Measurements from ENCODE around the gene ALDH2.
"Not testable (repeated sequence)": the region's sequence is repeated elsewhere in the genome, so short reads cannot be mapped to it uniquely, and the experiment has no call there.

The ALDH2 gene

DNA sequence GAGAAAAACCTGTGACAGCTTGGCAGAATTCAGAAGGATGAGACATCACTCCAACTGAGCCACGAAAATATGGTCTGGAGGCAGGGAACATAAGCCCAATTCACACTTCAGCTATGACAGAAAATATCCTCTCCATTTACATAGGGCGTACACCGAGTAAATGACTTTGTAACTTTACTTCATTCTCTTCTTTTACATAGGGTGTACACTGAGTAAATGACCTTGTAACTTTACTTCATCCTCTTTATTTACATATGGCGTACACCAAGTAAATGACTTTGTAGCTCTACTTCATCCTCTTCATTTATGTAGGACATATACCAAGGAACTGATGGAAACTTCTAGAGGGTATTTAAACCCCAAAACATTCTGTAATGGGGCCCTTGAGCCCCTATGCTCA lies 61.2 kb downstream of the ALDH2 start:
- no peak for DNase-seq (ENCODE audit: low read depth)

DNA sequence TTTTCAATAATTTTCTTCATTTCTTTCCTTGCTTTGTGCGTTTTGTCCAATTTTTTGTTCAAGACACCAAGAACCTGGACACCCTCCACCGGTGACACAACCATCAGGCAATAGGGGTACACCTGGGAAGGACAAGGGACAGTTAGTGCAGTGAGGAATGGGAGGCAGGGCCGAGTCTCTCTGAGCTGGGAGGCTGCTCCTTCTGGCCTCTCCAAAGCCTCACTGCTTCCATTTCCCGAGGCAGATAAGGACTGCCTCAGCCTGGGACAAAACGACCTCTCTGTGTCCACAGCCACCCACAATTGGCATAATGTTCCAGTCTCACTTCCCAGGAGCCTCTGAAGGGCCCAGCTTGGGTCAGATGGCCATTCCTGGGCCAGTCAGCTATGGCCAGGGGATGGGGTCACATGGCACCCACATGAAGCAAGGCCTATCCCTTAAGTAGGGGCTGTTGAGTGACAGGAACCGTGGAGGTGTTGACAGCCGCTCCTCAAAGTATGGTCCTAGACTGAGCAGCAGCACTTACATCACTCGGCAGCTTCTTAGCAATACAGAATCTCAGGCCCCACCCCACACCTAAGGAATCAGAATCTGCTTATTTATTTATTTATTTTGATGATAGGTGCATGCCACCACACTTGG lies 61.7 kb downstream of the ALDH2 start:
- no peak for DNase-seq (ENCODE audit: low read depth)

DNA sequence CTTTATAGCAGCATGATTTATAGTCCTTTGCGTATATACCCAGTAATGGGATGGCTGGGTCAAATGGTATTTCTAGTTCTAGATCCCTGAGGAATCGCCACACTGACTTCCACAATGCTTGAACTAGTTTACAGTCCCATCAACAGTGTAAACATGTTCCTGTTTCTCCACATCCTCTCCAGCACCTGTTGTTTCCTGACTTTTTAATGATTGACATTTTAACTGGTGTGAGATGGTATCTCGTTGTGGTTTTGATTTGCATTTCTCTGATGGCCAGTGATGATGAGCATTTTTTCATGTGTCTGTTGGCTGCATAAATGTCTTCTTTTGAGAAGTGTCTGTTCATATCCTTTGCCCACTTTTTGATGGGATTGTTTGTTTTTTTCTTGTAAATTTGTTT lies 62.9 kb downstream of the ALDH2 start:
- DNase-seq (ENCODE audit: low read depth) = not testable (repeated sequence)

DNA sequence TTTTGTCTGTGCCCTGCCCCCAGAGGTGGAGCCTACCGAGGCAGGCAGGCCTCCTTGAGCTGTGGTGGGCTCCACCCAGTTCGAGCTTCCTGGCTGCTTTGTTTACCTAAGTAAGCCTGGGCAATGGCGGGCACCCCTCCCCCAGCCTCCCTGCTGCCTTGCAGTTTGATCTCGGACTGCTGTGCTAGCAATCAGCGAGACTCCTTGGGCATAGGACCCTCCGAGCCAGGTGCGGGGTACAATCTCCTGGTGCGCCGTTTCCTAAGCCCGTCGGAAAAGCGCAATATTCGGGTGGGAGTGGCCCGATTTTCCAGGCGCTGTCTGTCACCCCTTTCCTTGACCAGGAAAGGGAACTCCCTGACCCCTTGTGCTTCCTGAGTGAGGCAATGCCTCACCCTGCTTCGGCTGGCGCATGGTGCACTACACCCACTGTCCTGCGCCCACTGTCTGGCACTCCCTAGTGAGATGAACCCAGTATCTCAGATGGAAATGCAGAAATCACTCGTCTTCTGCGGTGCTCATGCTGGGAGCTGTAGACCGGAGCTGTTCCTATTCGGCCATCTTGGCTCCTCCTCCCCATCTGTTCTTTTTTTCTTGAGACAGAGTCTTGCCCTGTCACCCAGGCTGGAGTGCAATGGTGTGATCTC lies 68.1 kb downstream of the ALDH2 start:
- DNase-seq (ENCODE audit: low read depth) = not testable (repeated sequence)

DNA sequence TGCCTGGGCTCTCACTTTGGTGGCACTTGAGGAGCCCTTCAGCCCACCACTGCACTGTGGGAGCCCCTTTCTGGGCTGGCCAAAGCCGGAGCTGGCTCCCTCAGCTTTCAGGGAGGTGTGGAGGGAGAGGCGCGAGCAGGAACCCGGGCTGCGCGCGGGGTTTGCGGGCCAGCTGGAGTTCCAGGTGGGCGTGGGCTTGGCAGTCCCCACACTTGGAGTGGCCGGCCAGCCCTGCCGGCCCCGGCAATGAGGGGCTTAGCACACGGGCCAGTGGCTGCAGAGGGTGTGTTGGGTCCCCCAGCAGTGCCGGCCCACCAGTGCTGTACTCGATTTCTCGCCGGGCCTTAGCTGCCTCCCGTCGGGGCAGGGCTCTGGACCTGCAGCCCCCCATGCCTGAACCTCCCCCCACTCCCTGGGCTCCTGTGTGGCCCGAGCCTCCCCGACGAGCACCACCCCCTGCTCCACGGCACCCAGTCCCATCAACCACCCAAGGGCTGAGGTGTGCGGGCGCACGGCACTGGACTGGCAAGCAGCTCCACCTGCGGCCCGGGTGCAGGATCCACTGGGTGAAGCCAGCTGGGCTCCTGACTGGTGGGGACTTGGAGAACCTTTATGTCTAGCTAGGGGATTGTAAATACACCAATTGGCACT lies 68.9 kb downstream of the ALDH2 start:
- DNase-seq (ENCODE audit: low read depth) = not testable (repeated sequence)

DNA sequence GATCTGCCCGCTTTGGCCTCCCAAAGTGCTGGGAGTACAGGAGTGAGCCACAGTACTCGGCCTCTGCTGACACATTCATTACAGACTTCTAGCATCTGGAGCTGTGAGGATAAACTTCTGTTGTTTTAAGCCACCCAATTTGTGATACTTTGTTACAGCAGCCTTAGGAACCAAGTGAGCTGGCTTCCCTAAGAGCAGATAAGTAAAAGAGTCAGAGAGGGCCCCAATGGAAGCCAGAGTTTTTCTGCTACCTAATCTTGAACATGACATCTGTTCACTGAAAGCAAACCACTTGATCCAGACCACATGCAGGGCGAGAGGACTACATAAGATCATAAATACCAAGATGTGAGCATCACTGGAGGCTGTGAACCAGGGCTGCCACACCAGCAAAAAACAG lies 71.6 kb downstream of the ALDH2 start:
- no peak for DNase-seq (ENCODE audit: low read depth)

DNA sequence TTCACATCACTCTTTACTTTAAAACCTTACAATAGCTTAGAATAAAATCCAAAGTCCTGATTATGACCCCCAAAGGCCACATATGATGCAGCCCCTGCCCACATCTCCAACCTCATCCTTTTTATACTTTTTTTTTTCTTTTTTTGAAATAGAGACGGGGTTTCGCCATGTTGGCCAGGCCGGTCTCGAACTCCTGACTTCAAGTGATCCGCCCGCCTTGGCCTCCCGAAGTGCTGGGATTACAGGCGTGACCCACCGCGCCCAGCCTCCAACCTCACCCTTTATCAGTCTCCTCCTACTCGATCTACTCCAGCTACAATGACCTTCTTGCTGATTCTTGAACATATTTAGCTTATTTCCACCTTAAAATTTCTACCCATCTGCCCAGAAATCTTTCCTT lies 74.1 kb downstream of the ALDH2 start:
- no peak for DNase-seq (ENCODE audit: low read depth)

DNA sequence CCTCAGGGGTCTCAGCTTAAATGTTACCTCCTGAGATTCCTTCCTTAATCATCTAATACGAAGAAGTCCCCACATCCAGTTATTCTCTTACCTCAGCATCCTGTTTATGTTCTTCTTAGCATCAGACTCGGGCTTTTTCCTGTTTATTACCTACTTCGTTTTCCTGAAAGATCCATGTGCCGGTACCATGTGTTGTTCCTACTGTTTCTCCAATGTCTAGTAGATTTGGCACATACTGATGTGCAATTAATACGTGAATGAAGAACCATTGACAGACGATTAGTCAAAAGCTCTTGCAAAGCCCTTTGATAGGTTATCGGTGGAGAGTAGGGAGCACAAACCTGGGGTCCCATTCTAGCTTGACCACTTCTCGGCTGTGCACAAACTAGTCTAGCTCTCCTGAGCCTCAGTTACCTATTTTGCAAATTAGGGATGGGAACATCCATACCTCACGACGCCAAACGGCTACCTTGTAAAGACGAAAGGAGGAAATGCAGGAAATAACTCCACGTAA lies 74.6 kb downstream of the ALDH2 start:
- no peak for DNase-seq (ENCODE audit: low read depth)

DNA sequence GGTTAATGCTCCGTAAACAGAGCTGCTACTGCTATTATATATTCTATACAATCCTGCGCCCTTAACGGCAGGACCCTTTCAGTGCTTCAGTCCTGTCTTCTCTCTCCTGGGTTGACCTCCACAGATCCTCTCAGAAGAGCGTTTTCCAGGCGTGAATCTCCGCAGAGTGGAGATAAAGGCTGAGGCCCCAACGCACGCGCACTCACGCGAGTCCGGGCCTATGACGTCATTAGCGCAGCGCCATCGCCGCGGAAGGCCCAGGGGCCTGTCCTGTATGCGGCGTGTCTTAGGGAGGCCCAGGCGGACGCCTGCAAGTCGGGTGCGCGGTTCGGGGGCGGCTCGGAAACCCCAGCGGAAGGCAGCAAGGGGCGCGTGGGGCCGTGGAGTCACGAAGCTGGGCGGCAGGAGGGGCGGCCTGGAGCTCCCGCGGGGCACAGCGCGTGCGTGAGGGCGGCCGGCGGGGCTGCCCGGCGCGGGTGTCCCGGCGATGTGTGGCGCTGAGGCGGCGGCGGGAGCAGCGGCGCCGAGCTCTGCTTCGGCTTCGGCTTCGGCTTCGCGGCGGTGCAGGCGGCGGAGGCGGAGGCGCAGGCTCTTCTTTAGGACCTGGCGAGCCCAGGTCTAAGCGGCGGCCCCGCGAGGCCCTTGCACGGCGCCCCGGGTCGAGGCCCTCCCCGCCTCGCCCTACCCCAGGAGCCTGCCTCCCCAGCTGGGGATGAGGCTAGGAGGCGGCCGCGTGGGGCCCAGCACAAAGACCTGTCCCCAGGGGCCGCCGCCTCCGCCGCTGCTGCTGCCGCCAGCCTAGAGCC lies 75.2 kb downstream of the ALDH2 start, which contains the start of gene MAPKAPK5:
MAPKAPK5 (plus strand) TSS at position 479 of the 806 bp plus-strand sequence. CDS start 506 bp downstream, outside the sequence.
- peak; percentile 94 for DNase-seq (ENCODE audit: low read depth)

DNA sequence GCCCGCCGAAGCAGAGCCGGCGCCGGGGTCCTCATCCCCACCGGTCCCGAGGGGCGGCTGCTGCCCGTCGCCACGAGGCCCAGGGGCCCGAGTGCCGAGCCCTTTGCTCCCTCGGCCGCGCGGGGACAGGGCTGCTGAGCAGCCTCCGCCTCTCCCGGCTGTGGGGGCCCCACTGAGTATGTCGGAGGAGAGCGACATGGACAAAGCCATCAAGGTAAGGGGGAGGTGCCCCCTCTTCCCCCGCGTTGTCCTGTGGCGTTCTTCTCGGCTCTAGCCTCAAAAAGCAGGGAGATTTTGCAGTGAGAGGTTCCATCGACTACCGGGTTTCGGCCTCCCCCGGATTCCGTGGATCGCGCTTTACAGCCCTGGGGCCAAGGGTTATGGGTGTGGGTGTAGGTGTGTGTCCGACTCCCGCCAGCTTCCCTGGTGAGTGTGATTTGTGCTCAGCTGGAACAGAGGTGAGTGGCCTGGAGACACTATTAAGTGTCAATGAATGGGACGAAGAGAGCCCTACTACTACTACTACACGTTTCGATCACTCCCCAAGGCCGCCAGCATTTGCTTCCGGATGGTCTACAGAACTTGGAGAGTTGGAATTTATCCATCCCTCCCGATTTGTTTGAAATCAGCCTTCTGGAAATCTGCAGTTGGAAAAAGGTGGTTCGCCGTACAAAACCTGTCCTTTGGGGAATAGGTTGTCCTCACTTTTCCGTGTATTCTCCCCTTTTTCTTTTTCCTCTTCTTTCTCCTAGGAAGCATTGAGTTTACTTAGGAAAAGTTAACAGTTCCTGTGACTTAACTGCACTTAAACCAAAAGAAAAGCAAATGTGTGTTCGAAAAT lies 76.0 kb downstream of the ALDH2 start:
- DNase-seq (ENCODE audit: low read depth) = no peak

DNA sequence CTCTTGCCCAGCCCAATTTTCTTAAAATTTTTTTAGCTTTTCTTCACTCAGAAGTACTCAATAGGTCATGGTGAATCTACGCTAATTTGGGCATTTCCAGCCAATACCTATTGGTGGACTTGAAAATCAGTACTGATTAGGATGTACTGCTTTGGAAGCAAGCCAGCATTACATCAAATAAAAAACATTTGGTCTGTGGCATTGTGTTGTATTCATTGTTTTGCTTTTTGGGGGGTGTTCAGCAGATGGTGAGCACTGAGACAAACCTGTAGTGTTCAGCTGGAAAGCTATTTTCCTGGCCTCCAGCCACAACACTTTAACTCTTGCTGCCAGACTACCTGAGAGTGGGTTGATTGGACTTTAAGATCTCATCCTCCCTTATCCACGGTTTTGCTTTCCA lies 79.3 kb downstream of the ALDH2 start:
- DNase-seq (ENCODE audit: low read depth) = no peak

DNA sequence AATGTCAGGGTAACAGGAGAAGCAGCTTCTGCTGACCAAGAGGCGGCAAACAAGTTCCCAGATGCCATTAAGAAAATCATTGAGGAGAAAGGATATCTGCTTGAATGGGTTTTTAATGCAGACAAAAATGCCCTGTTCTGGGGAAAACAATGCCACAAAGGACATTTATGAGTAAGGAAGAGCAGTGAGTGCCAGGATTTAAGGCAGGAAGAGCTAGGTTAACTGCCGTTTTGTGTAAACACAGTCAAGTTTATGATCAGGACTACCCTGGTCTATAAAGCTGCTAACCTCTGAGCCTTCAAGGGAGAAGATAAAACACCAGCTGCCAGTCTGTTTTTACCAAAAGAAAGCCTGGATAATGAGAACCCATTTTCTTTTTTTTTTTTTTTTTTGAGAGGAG lies 83.8 kb downstream of the ALDH2 start:
- no peak for DNase-seq (ENCODE audit: low read depth)

DNA sequence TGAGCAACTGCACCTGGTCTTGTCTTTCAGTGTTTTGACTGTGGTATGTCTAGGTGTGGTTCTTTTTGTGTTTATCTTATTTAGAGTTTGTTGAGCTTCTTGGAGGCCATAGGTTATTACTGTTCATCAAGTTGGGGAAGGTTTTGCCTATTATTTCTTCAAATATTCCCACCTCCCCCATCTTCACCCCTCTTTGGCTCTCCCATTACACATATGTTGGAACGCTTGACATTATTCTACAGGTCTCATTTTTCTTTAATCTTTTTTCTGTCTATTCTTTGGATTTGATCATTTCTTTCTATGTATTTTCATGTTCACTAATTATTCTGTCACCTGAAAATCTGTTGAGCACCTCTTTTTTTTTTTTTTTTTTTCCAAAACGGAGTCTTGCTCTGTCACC lies 91.5 kb downstream of the ALDH2 start:
- DNase-seq (ENCODE audit: low read depth) = no peak

DNA sequence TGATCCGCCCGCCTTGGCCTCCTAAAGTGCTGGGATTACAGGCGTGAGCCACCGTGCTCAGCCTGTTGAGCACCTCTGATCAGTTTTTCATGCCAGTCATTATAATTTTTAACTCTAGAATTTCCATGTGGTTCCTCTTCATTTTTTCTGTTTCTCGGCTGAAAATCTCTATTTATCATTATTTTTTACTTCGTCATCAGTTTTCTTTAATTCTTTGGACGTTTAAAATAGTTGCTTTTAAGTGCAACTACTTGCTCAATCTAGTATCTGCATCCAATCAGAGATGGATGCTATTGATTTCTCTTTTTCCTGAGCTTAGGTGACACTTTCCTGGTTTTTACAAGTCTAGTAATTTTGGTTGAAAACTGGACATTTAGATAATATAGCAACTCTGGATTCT lies 92.0 kb downstream of the ALDH2 start:
- no peak for DNase-seq (ENCODE audit: low read depth)

DNA sequence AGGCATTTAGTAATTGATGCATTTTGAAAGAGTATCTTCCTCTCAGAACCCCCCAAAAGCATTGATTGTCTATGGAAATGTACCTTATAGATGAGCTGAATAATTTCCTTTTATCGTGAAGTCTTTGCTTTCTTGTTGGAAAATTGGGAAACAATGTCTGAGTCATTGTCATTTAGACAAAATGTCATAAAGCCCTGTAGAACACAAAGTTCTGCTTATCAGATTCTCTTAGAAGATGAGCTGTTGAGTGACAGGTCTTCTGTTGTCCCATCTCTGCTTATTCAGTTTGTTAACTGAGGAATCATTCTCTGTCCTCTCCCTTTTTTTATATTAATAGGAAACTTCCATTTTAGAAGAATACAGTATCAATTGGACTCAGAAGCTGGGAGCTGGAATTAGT lies 98.2 kb downstream of the ALDH2 start:
- no peak for DNase-seq (ENCODE audit: low read depth)

All from fibroblast of gingiva (primary cell).